Liver (tissue), 9 donors: Measurements from ENCODE around the gene INPP4B. TPM values are rescaled to one million over a fixed set of nuclear protein-coding genes. Genes with fewer than 3 reads are reported as not detected.
A peak's percentile ranks its signal among the peaks of the same experiment; 100 is the strongest.

Experiments
- DNase-seq: peaks from one replicate; pipeline ENCODE4 v3.0.0-alpha.2; 2017; ENCODE audit warnings: low spot score
- H3K27ac ChIP-seq, 2 donors: one replicate each; pipeline ENCODE4 v1.7.0; 2013; ENCODE audit warnings: inconsistent platforms in 2 of 2, low read length in 2 of 2, control low read depth in 1 of 2, low read depth in 1 of 2, mild to moderate bottlenecking in 1 of 2
- H3K27me3 ChIP-seq, 4 donors: one replicate each; pipeline versions ENCODE4 v1.6.1 to v1.7.0; 2013; ENCODE audit warnings: low read length in 3 of 4, inconsistent platforms in 1 of 4, mild to moderate bottlenecking in 1 of 4, moderate library complexity in 1 of 4; ENCODE audit not compliant: control insufficient read depth in 4 of 4, insufficient read depth in 4 of 4
- H3K36me3 ChIP-seq, 4 donors: one replicate each; pipeline versions ENCODE4 v1.6.1 to v1.7.0; 2013; ENCODE audit warnings: low read length in 3 of 4, mild to moderate bottlenecking in 3 of 4, low read depth in 1 of 4, moderate library complexity in 1 of 4; ENCODE audit not compliant: control insufficient read depth in 4 of 4, insufficient read depth in 3 of 4
- H3K4me1 ChIP-seq, 4 donors: one replicate each; pipeline versions ENCODE4 v1.6.1 to v1.7.0; 2013; ENCODE audit warnings: low read length in 3 of 4, mild to moderate bottlenecking in 3 of 4, moderate library complexity in 1 of 4; ENCODE audit not compliant: control insufficient read depth in 4 of 4, insufficient read depth in 4 of 4
- H3K4me3 ChIP-seq, 3 donors: one replicate each; pipeline versions ENCODE4 v1.6.1 to v1.7.0; 2013; ENCODE audit warnings: low read length in 3 of 3, control low read depth in 1 of 3, low read depth in 1 of 3, mild to moderate bottlenecking in 1 of 3
- H3K9ac ChIP-seq, 2 donors: one replicate each; pipeline ENCODE4 v1.7.0; 2013; ENCODE audit warnings: low read length in 2 of 2, mild to moderate bottlenecking in 2 of 2, moderate library complexity in 2 of 2, control low read depth in 1 of 2, low read depth in 1 of 2
- H3K9me3 ChIP-seq, 4 donors: one replicate each; pipeline versions ENCODE4 v1.6.1 to v1.7.0; 2013; ENCODE audit warnings: low read length in 3 of 4; ENCODE audit not compliant: control insufficient read depth in 4 of 4
- ATF3 ChIP-seq: IDR thresholded peaks from 2 replicates; pipeline ENCODE4 v1.6.1; 2016; ENCODE audit warnings: antibody characterized with exemption
- CTCF ChIP-seq: fragments of 150-350 bp; IDR thresholded peaks from 2 replicates; pipeline ENCODE4 v1.5.1; 2017; ENCODE audit warnings: improper control_type of control experiment, low read depth, low read length; ENCODE audit not compliant: missing input control
- EGR1 ChIP-seq, 2 donors: IDR thresholded peaks; 2 replicates each; pipeline ENCODE4 v1.6.1; 2016 to 2018; ENCODE audit warnings: antibody characterized with exemption in 2 of 2, low read depth in 2 of 2
- FOXA1 ChIP-seq: IDR thresholded peaks from 2 replicates; pipeline ENCODE4 v1.6.1; 2016; ENCODE audit warnings: antibody characterized with exemption
- FOXA2 ChIP-seq: IDR thresholded peaks from 2 replicates; pipeline ENCODE4 v1.6.1; 2016; ENCODE audit warnings: antibody characterized with exemption
- GABPA ChIP-seq, 2 donors: IDR thresholded peaks in 1 of 2; conservative IDR thresholded peaks in 1 of 2; 2 replicates each; pipeline ENCODE4 v1.6.1; 2016; ENCODE audit warnings: antibody characterized with exemption in 2 of 2, mild to moderate bottlenecking in 1 of 2, moderate library complexity in 1 of 2
- HNF4A ChIP-seq, 2 donors: conservative IDR thresholded peaks; 2 replicates each; pipeline ENCODE4 v1.6.1; 2016; ENCODE audit warnings: antibody characterized with exemption in 2 of 2, mild to moderate bottlenecking in 2 of 2
- HNF4G ChIP-seq: IDR thresholded peaks from 2 replicates; pipeline ENCODE4 v1.6.1; 2016; ENCODE audit warnings: antibody characterized with exemption
- JUND ChIP-seq, 2 donors: IDR thresholded peaks; 2 replicates each; pipeline ENCODE4 v1.6.1; 2016; ENCODE audit warnings: antibody characterized with exemption in 2 of 2
- NR2F2 ChIP-seq: IDR thresholded peaks from 2 replicates; pipeline ENCODE4 v1.6.1; 2016; ENCODE audit warnings: antibody characterized with exemption
- RAD21 ChIP-seq, 2 donors: IDR thresholded peaks; 2 replicates each; pipeline ENCODE4 v1.6.1; 2016; ENCODE audit warnings: antibody characterized with exemption in 2 of 2, mild to moderate bottlenecking in 2 of 2
- RXRA ChIP-seq, 2 donors: IDR thresholded peaks; 2 replicates each; pipeline ENCODE4 v1.6.1; 2017 to 2018; ENCODE audit warnings: antibody characterized with exemption in 2 of 2, mild to moderate bottlenecking in 1 of 2
- SP1 ChIP-seq: IDR thresholded peaks from 2 replicates; pipeline ENCODE4 v1.6.1; 2018; ENCODE audit warnings: antibody characterized with exemption, mild to moderate bottlenecking
- TAF1 ChIP-seq: conservative IDR thresholded peaks from 2 replicates; pipeline ENCODE4 v1.6.1; 2016; ENCODE audit warnings: antibody characterized with exemption, mild to moderate bottlenecking
- YY1 ChIP-seq: IDR thresholded peaks from 2 replicates; pipeline ENCODE4 v1.6.1; 2016; ENCODE audit warnings: antibody characterized with exemption, mild to moderate bottlenecking
- WGBS: extraction: QIAGEN DNeasy Blood & Tissue Kit; methylation state at CpG from one replicate; pipeline ENCODE4 v1.1.7; 2013; 5-methylcytosine and 5-hydroxymethylcytosine counted together
- polyA plus RNA-seq, 2 donors: library from polyadenylated mRNA; stranded (reverse) in 1 of 2; unstranded in 1 of 2; fragments of 200-250 nt in 1 of 2; fragments of >200 nt in 1 of 2; fragmentation: Nextera tagmentation in 1 of 2; extraction: Ambion mirVana in 1 of 2; gene quantifications; one replicate each; pipeline versions ENCODE4 v1.2.1 to v1.2.3, GENCODE V29; 2013 to 2015
- total RNA-seq, 2 donors: library from RNA; depleted of rRNA; stranded (reverse); fragments of >200 nt; gene quantifications; one replicate each; pipeline ENCODE4 v1.2.3, GENCODE V29; 2014
- TF ChIP-seq, protein P1 (sequence below): IDR thresholded peaks from 2 replicates; pipeline ENCODE4 v1.6.1; 2016; ENCODE audit warnings: antibody characterized with exemption
- TF ChIP-seq, protein P2 (sequence below): IDR thresholded peaks from 2 replicates; pipeline ENCODE4 v1.6.1; 2016; ENCODE audit warnings: antibody characterized with exemption, mild to moderate bottlenecking
- donor health status: healthy.
- donor health status: healthy.
- donor health status: healthy.
- donor health status: healthy.
- donor health status: healthy.

INPP4B gene
- total and polyA plus RNA-seq, 4 donors: 0.43 to 2.8 (median 1.6) TPM

GRCh38 chr4:142519342-142519741 lies 326.8 kb downstream of the INPP4B start:
- Histone ChIP-seq H3K4me1 (no peaks in the 10 kb centered on the region), H3K9ac (no peak overlapping the region), H3K27me3 (no peaks in the 10 kb centered on the region), H3K4me3 (no peak overlapping the region), H3K27ac (no peak overlapping the region), H3K9me3 (no peaks in the 10 kb centered on the region), H3K36me3 (no peaks in the 10 kb centered on the region)
- no peak for DNase-seq
- TF ChIP-seq TAF1: no peak
- no peak for TF ChIP-seq FOXA1
- no peak for TF ChIP-seq HNF4A (conservative IDR thresholded peaks at IDR 0.05)
- TF ChIP-seq ATF3: no peak
- TF ChIP-seq SP1: no peak
- TF ChIP-seq HNF4G: no peak
- no peak for TF ChIP-seq JUND (IDR thresholded peaks at IDR 0.05)
- TF ChIP-seq EGR1 (IDR thresholded peaks at IDR 0.05; ENCODE audit: low read depth in 2 of 2): no peak
- TF ChIP-seq CTCF: no peak
- no peak for TF ChIP-seq YY1
- no peak for TF ChIP-seq RAD21 (IDR thresholded peaks at IDR 0.05)
- TF ChIP-seq RXRA (IDR thresholded peaks at IDR 0.05): no peak
- TF ChIP-seq, protein P1, sequence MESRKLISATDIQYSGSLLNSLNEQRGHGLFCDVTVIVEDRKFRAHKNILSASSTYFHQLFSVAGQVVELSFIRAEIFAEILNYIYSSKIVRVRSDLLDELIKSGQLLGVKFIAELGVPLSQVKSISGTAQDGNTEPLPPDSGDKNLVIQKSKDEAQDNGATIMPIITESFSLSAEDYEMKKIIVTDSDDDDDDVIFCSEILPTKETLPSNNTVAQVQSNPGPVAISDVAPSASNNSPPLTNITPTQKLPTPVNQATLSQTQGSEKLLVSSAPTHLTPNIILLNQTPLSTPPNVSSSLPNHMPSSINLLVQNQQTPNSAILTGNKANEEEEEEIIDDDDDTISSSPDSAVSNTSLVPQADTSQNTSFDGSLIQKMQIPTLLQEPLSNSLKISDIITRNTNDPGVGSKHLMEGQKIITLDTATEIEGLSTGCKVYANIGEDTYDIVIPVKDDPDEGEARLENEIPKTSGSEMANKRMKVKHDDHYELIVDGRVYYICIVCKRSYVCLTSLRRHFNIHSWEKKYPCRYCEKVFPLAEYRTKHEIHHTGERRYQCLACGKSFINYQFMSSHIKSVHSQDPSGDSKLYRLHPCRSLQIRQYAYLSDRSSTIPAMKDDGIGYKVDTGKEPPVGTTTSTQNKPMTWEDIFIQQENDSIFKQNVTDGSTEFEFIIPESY: no peak

GRCh38 chr4:142516686-142517526 lies 329.2 kb downstream of the INPP4B start:
- 73% methylated on average over 4 of the region's 4 CpGs for WGBS
- H3K27me3 ChIP-seq: no peaks in the 10 kb centered on the region
- no peaks in the 10 kb centered on the region for H3K4me1 ChIP-seq
- H3K27ac ChIP-seq: no peak overlapping the region
- no peak overlapping the region for H3K4me3 ChIP-seq
- no peaks in the 10 kb centered on the region for H3K9me3 ChIP-seq
- no peak for DNase-seq
- H3K36me3 ChIP-seq: no peaks in the 10 kb centered on the region
- no peak overlapping the region for H3K9ac ChIP-seq
- TF ChIP-seq HNF4A (conservative IDR thresholded peaks at IDR 0.05) (peak in 1 of 2 donors; percentile 35), SP1 (no peak)

DNA sequence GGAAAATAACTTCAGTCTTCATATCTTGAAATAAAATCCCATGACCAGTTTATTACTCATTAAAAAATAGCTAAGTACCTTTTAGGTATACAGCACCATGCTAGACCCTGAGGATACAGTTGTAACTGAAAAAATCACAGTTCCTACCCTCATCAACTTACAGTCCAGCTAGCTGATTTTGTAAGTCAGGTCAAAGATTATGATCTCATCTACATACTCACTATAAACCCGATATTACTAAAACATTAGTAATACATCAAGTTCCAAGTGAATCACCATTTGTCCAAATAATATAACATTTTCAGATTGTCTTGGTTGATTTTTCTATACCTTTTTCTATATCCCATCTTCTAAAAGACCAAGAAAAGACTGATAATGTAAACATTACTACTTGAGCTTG lies 333.9 kb downstream of the INPP4B start:
- DNase-seq: no peak
- Histone ChIP-seq H3K4me3 (no peak overlapping the region), H3K4me1 (no peaks in the 10 kb centered on the region), H3K27me3 (no peaks in the 10 kb centered on the region), H3K9ac (no peak overlapping the region), H3K27ac (no peak overlapping the region), H3K9me3 (no peaks in the 10 kb centered on the region), H3K36me3 (no peaks in the 10 kb centered on the region)
- WGBS: 83% methylated on average over 1 of the region's 1 CpG
- TF ChIP-seq, protein P2, sequence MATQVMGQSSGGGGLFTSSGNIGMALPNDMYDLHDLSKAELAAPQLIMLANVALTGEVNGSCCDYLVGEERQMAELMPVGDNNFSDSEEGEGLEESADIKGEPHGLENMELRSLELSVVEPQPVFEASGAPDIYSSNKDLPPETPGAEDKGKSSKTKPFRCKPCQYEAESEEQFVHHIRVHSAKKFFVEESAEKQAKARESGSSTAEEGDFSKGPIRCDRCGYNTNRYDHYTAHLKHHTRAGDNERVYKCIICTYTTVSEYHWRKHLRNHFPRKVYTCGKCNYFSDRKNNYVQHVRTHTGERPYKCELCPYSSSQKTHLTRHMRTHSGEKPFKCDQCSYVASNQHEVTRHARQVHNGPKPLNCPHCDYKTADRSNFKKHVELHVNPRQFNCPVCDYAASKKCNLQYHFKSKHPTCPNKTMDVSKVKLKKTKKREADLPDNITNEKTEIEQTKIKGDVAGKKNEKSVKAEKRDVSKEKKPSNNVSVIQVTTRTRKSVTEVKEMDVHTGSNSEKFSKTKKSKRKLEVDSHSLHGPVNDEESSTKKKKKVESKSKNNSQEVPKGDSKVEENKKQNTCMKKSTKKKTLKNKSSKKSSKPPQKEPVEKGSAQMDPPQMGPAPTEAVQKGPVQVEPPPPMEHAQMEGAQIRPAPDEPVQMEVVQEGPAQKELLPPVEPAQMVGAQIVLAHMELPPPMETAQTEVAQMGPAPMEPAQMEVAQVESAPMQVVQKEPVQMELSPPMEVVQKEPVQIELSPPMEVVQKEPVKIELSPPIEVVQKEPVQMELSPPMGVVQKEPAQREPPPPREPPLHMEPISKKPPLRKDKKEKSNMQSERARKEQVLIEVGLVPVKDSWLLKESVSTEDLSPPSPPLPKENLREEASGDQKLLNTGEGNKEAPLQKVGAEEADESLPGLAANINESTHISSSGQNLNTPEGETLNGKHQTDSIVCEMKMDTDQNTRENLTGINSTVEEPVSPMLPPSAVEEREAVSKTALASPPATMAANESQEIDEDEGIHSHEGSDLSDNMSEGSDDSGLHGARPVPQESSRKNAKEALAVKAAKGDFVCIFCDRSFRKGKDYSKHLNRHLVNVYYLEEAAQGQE: no peak
- TF ChIP-seq FOXA2: no peak
- no peak for TF ChIP-seq FOXA1
- no peak for TF ChIP-seq EGR1 (IDR thresholded peaks at IDR 0.05; ENCODE audit: low read depth in 2 of 2)
- TF ChIP-seq SP1: no peak
- TF ChIP-seq JUND (IDR thresholded peaks at IDR 0.05): no peak
- TF ChIP-seq ATF3: no peak
- TF ChIP-seq HNF4A (conservative IDR thresholded peaks at IDR 0.05): no peak
- TF ChIP-seq NR2F2: no peak
- TF ChIP-seq HNF4G: no peak
- no peak for TF ChIP-seq GABPA (IDR thresholded peaks at IDR 0.05 in 1 of 2, conservative IDR thresholded peaks at IDR 0.05 in 1 of 2)
- TF ChIP-seq RAD21 (IDR thresholded peaks at IDR 0.05): no peak
- TF ChIP-seq RXRA (IDR thresholded peaks at IDR 0.05): no peak
